ENCODE data around the gene TPO.
"Not testable (repeated sequence)": the region's sequence is repeated elsewhere in the genome, so short reads cannot be mapped to it uniquely, and the experiment has no call there.

TPO gene

GRCh38 chr2:1405967-1406366, 7.3 kb upstream of the TPO start:
- DNase-seq, result no peak

- DNase-seq, result no peak
These were observed 6.8 kb upstream of the TPO start for GRCh38 chr2:1406434-1406833.

- no peak for DNase-seq
These were observed 5.2 kb upstream of the TPO start for GRCh38 chr2:1407950-1408675.

GRCh38 chr2:1414121-1414520, 858 bp downstream of the TPO start:
- DNase-seq, result no peak

- DNase-seq, result not testable (repeated sequence)
These were observed 1.6 kb downstream of the TPO start for GRCh38 chr2:1414901-1415300.

- DNase-seq, result no peak
These were observed 2.2 kb downstream of the TPO start for GRCh38 chr2:1415501-1415900.

GRCh38 chr2:1418566-1418965, 5.3 kb downstream of the TPO start:
- DNase-seq, result no peak

- DNase-seq, result no peak
These were observed 7.7 kb downstream of the TPO start for GRCh38 chr2:1420746-1421480.

GRCh38 chr2:1421731-1422130, 8.5 kb downstream of the TPO start:
- DNase-seq, result no peak

GRCh38 chr2:1422131-1422530, 8.9 kb downstream of the TPO start:
- no peak for DNase-seq

GRCh38 chr2:1422716-1423285, 9.5 kb downstream of the TPO start:
- DNase-seq, result no peak

- no peak for DNase-seq
These were observed 13.8 kb downstream of the TPO start for GRCh38 chr2:1427086-1427485.

- DNase-seq, result no peak
These were observed 16.6 kb downstream of the TPO start for GRCh38 chr2:1429895-1430294.

GRCh38 chr2:1430491-1430890, 17.2 kb downstream of the TPO start:
- DNase-seq, result no peak

- no peak for DNase-seq
These were observed 18.7 kb downstream of the TPO start for GRCh38 chr2:1431886-1432400.

- no peak for DNase-seq
These were observed 19.5 kb downstream of the TPO start for GRCh38 chr2:1432726-1433125.

- no peak for DNase-seq
These were observed 23.1 kb downstream of the TPO start for GRCh38 chr2:1436369-1436768.

GRCh38 chr2:1437101-1437500, 23.8 kb downstream of the TPO start:
- no peak for DNase-seq

GRCh38 chr2:1437537-1437936, 24.3 kb downstream of the TPO start:
- DNase-seq, result no peak

GRCh38 chr2:1438972-1439371, 25.7 kb downstream of the TPO start:
- DNase-seq, result no peak

GRCh38 chr2:1440581-1440980, 27.3 kb downstream of the TPO start:
- DNase-seq, result no peak

GRCh38 chr2:1446301-1446700, 33.0 kb downstream of the TPO start:
- no peak for DNase-seq

- no peak for DNase-seq
These were observed 34.7 kb downstream of the TPO start for GRCh38 chr2:1448009-1448408.

- DNase-seq, result no peak
These were observed 37.7 kb downstream of the TPO start for GRCh38 chr2:1450915-1451314.
